ENCODE data around the gene TRIP10.

Gene TRIP10

DNA sequence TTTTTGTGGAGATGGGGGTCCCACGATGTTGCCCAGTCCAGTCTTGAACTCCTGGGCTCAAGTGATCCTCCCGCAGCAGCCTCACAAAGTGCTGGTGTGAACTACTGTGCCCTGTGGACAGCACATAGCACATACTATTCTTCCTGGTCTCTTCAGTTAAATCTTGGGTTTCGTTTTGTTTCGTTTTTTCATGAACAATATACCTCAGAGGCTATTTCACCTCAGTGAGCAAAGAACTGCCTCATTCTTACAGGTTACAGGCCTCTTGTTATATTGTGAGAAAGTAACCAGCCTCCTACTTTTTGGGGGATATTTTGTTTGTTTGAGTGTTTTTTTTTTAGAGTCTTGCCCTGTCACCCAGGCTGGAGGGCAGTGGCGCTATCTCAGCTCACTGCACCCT is 17.7 kb upstream of the TRIP10 start:
- Histone ChIP-seq H3K27me3 (ENCODE audit: insufficient read depth, low read length, poor library complexity, severe bottlenecking) (no peaks in the 10 kb centered on the region), H3F3A (ENCODE audit: low read depth) (no peaks in the 10 kb centered on the region), H2AFZ (ENCODE audit: low read length) (no peak overlapping the region), H3K9ac (ENCODE audit: low read depth, low read length, poor library complexity, severe bottlenecking) (no peak overlapping the region), H4K20me1 (ENCODE audit: insufficient read depth, low read length, poor library complexity, severe bottlenecking) (no peaks in the 10 kb centered on the region), H3K9me2 (replicated peaks; ENCODE audit: low read depth, low read length) (no peaks in the 10 kb centered on the region), H3K9me3 (ENCODE audit: insufficient read depth, low read depth, low read length) (no peaks in the 10 kb centered on the region), H3K4me1 (ENCODE audit: insufficient read depth, low read length, poor library complexity, severe bottlenecking) (no peaks in the 10 kb centered on the region), H3K4me3 (ENCODE audit: low read length, poor library complexity, severe bottlenecking) (no peak overlapping the region), H3K36me3 (ENCODE audit: insufficient read depth, low read length) (no peaks in the 10 kb centered on the region), H3K79me2 (ENCODE audit: insufficient read depth, low read length) (no peaks in the 10 kb centered on the region), H3K4me2 (ENCODE audit: low read depth, low read length, poor library complexity, severe bottlenecking) (no peak overlapping the region)
- no peak for TF ChIP-seq EZH2phosphoT487 (IDR thresholded peaks at IDR 0.05; ENCODE audit: borderline replicate concordance)
- TF ChIP-seq, protein P1, sequence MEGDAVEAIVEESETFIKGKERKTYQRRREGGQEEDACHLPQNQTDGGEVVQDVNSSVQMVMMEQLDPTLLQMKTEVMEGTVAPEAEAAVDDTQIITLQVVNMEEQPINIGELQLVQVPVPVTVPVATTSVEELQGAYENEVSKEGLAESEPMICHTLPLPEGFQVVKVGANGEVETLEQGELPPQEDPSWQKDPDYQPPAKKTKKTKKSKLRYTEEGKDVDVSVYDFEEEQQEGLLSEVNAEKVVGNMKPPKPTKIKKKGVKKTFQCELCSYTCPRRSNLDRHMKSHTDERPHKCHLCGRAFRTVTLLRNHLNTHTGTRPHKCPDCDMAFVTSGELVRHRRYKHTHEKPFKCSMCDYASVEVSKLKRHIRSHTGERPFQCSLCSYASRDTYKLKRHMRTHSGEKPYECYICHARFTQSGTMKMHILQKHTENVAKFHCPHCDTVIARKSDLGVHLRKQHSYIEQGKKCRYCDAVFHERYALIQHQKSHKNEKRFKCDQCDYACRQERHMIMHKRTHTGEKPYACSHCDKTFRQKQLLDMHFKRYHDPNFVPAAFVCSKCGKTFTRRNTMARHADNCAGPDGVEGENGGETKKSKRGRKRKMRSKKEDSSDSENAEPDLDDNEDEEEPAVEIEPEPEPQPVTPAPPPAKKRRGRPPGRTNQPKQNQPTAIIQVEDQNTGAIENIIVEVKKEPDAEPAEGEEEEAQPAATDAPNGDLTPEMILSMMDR (conservative IDR thresholded peaks at IDR 0.05; ENCODE audit: low read length) = no peak

DNA sequence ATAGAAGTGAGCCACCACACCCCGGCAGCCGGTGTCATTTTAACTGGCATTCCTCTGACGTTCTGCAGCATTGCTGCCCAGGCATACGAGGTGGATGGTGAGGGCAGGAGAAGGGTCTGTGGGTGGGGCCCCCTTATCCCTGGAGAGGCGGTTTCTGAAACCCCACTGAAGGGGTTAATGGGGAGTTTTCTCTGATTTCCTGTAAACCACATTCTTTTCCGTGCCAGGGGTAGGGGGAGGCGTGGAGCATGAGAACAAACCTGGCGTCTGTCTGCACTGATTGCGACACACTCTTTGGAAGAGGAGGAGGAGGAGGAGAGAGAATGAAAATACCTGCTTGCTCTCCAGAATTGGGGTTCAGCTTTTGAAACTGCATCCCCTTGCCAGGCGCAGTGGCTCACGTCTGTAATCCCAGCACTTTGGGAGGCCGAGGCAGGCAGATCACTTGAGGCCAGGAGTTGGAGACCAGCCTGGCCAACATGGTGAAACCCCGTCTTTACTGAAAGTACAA is 16.3 kb upstream of the TRIP10 start:
- no peaks in the 10 kb centered on the region for H3K79me2 ChIP-seq (ENCODE audit: insufficient read depth, low read length)
- H3F3A ChIP-seq (ENCODE audit: low read depth) = no peaks in the 10 kb centered on the region
- H3K9ac ChIP-seq (ENCODE audit: low read depth, low read length, poor library complexity, severe bottlenecking) = no peak overlapping the region
- no peaks in the 10 kb centered on the region for H3K36me3 ChIP-seq (ENCODE audit: insufficient read depth, low read length)
- no peaks in the 10 kb centered on the region for H4K20me1 ChIP-seq (ENCODE audit: insufficient read depth, low read length, poor library complexity, severe bottlenecking)
- no peak overlapping the region for H3K4me3 ChIP-seq (ENCODE audit: low read length, poor library complexity, severe bottlenecking)
- H3K4me1 ChIP-seq (ENCODE audit: insufficient read depth, low read length, poor library complexity, severe bottlenecking) = no peaks in the 10 kb centered on the region
- H3K4me2 ChIP-seq (ENCODE audit: low read depth, low read length, poor library complexity, severe bottlenecking) = no peak overlapping the region
- H2AFZ ChIP-seq (ENCODE audit: low read length) = no peak overlapping the region
- no peaks in the 10 kb centered on the region for H3K9me2 ChIP-seq (replicated peaks; ENCODE audit: low read depth, low read length)
- no peaks in the 10 kb centered on the region for H3K27me3 ChIP-seq (ENCODE audit: insufficient read depth, low read length, poor library complexity, severe bottlenecking)
- H3K9me3 ChIP-seq (ENCODE audit: insufficient read depth, low read depth, low read length) = no peaks in the 10 kb centered on the region
- no peak for TF ChIP-seq EZH2phosphoT487 (IDR thresholded peaks at IDR 0.05; ENCODE audit: borderline replicate concordance)
- TF ChIP-seq, protein P1 (conservative IDR thresholded peaks at IDR 0.05; ENCODE audit: low read length) = no peak

DNA sequence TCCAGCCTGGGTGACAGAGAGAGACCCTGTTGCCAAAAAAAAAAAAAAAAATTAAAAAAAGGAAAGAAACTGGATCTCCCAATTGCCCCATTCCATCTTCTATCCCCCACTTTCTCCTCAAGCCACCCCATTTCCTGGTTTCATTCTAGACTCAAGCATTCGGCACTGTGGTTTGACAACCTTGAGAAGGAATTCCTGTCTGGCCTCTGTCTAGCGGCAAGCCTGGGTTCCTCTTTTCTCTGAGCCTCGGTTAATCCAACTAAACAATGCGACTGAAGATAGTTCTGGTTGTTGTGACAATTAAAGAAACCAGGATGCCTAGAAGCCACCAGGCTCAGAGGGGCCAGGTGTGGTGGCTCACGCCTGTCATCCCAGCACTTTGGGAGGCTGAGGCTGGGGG is 15.7 kb upstream of the TRIP10 start:
- no peak overlapping the region for H3K4me2 ChIP-seq (ENCODE audit: low read depth, low read length, poor library complexity, severe bottlenecking)
- no peaks in the 10 kb centered on the region for H3K36me3 ChIP-seq (ENCODE audit: insufficient read depth, low read length)
- H2AFZ ChIP-seq (ENCODE audit: low read length) = no peak overlapping the region
- no peak overlapping the region for H3K4me3 ChIP-seq (ENCODE audit: low read length, poor library complexity, severe bottlenecking)
- H3K27me3 ChIP-seq (ENCODE audit: insufficient read depth, low read length, poor library complexity, severe bottlenecking) = no peaks in the 10 kb centered on the region
- TF ChIP-seq, protein P1 (conservative IDR thresholded peaks at IDR 0.05; ENCODE audit: low read length) = no peak
- H3K4me1 ChIP-seq (ENCODE audit: insufficient read depth, low read length, poor library complexity, severe bottlenecking) = no peaks in the 10 kb centered on the region
- no peaks in the 10 kb centered on the region for H3K79me2 ChIP-seq (ENCODE audit: insufficient read depth, low read length)
- H3K9ac ChIP-seq (ENCODE audit: low read depth, low read length, poor library complexity, severe bottlenecking) = no peak overlapping the region
- no peaks in the 10 kb centered on the region for H4K20me1 ChIP-seq (ENCODE audit: insufficient read depth, low read length, poor library complexity, severe bottlenecking)
- H3F3A ChIP-seq (ENCODE audit: low read depth) = no peaks in the 10 kb centered on the region
- H3K9me3 ChIP-seq (ENCODE audit: insufficient read depth, low read depth, low read length) = no peaks in the 10 kb centered on the region
- no peaks in the 10 kb centered on the region for H3K9me2 ChIP-seq (replicated peaks; ENCODE audit: low read depth, low read length)
